ENCODE results near the gene EHD3. TPM values are rescaled to one million over a fixed set of nuclear protein-coding genes. Genes with fewer than 3 reads are reported as not detected.

EHD3 gene
- total RNA-seq, 1 experiment from 2014 or later = not detected

GRCh38 chr2:31266804-31267203, 32.9 kb downstream of the EHD3 start:
- ChIA-PET CTCF (no interaction called here), POLR2A (no interaction called here)
- Histone ChIP-seq H3K9me3 (no peaks in the 10 kb centered on the region), H3K4me1 (no peaks in the 10 kb centered on the region), H3K27me3 (replicated peaks; ENCODE audit: control insufficient read depth, insufficient read depth, low read length) (no peaks in the 10 kb centered on the region), H3K36me3 (ENCODE audit: control insufficient read depth, insufficient read depth, low read length) (no peaks in the 10 kb centered on the region), H3K4me3 (ENCODE audit: low read depth, low read length) (no peak overlapping the region)
- no peaks in the 10 kb centered on the region for H3K36me3 Mint-ChIP-seq (ENCODE audit: insufficient read depth, unreplicated experiment)
- no peak overlapping the region for H3K4me3 Mint-ChIP-seq (ENCODE audit: unreplicated experiment)
- no peak overlapping the region for H3K27ac Mint-ChIP-seq (ENCODE audit: unreplicated experiment)
- no peak for DNase-seq
- TF ChIP-seq, protein P1, sequence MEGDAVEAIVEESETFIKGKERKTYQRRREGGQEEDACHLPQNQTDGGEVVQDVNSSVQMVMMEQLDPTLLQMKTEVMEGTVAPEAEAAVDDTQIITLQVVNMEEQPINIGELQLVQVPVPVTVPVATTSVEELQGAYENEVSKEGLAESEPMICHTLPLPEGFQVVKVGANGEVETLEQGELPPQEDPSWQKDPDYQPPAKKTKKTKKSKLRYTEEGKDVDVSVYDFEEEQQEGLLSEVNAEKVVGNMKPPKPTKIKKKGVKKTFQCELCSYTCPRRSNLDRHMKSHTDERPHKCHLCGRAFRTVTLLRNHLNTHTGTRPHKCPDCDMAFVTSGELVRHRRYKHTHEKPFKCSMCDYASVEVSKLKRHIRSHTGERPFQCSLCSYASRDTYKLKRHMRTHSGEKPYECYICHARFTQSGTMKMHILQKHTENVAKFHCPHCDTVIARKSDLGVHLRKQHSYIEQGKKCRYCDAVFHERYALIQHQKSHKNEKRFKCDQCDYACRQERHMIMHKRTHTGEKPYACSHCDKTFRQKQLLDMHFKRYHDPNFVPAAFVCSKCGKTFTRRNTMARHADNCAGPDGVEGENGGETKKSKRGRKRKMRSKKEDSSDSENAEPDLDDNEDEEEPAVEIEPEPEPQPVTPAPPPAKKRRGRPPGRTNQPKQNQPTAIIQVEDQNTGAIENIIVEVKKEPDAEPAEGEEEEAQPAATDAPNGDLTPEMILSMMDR (IDR thresholded peaks at IDR 0.05; ENCODE audit: insufficient read depth in 1 of 2, low read depth in 1 of 2, low read length in 1 of 2, severe bottlenecking in 1 of 2, unreplicated experiment in 1 of 2) = no peak
- H3K27me3 Mint-ChIP-seq (ENCODE audit: insufficient read depth, unreplicated experiment) = peaks cover 2% of the 10 kb centered on the region
- BruUV-seq (replicated peaks) = no TSS peak
- intact Hi-C loops (cut with micrococcal nuclease; ENCODE audit: unreplicated experiment) = no loop called here
- no peaks in the 10 kb centered on the region for H3K9me3 Mint-ChIP-seq (ENCODE audit: unreplicated experiment)
- no peaks in the 10 kb centered on the region for H3K4me1 Mint-ChIP-seq (ENCODE audit: low read depth, unreplicated experiment)

- intact Hi-C loops (cut with micrococcal nuclease; ENCODE audit: unreplicated experiment) = no loop called here
- Mint-ChIP-seq H3K4me3 (ENCODE audit: unreplicated experiment) (no peak overlapping the region), H3K36me3 (ENCODE audit: insufficient read depth, unreplicated experiment) (no peaks in the 10 kb centered on the region), H3K27ac (ENCODE audit: unreplicated experiment) (no peak overlapping the region), H3K27me3 (ENCODE audit: insufficient read depth, unreplicated experiment) (peaks cover 5% of the 10 kb centered on the region), H3K4me1 (ENCODE audit: low read depth, unreplicated experiment) (no peaks in the 10 kb centered on the region), H3K9me3 (ENCODE audit: unreplicated experiment) (no peaks in the 10 kb centered on the region)
- no peak overlapping the region for H3K4me3 ChIP-seq (ENCODE audit: low read depth, low read length)
- no peaks in the 10 kb centered on the region for H3K9me3 ChIP-seq
- H3K4me1 ChIP-seq = no peaks in the 10 kb centered on the region
- no peak for DNase-seq
- H3K36me3 ChIP-seq (ENCODE audit: control insufficient read depth, insufficient read depth, low read length) = no peaks in the 10 kb centered on the region
- ChIA-PET POLR2A (no interaction called here), CTCF (interaction anchor here (0.6 kb wide), 1 partner anchor 998 kb away, joined by 3 read pairs; no protein-coding TSS in a partner anchor)
- BruUV-seq (replicated peaks) = no TSS peak
- TF ChIP-seq, protein P1 (IDR thresholded peaks at IDR 0.05; ENCODE audit: insufficient read depth in 1 of 2, low read depth in 1 of 2, low read length in 1 of 2, severe bottlenecking in 1 of 2, unreplicated experiment in 1 of 2) = no peak
- no peaks in the 10 kb centered on the region for H3K27me3 ChIP-seq (replicated peaks; ENCODE audit: control insufficient read depth, insufficient read depth, low read length)
Measured at GRCh38 chr2:31267437-31268120, 33.6 kb downstream of the EHD3 start.

DNA sequence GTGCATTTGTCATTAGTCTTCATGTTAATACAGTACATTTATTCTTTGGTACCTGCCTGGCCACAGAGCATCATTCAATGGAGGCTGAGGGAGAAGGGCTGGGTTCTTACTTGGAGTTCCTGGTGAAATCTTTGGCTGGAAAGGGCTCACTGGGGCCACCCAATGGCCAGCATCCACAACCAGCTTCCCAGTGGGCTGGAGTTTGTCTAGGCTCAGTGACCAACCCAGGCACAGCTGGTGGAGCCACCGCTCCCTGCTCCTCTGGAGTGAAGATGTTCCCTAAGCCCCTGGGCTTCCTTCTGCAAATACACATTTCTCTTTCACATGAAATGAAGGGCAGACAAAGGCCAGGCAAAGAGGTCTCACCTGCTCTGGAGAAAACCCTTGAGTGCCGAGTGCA, 34.4 kb downstream of the EHD3 start:
- H3K4me1 Mint-ChIP-seq (ENCODE audit: low read depth, unreplicated experiment) = no peaks in the 10 kb centered on the region

More for the DNA sequence above, 34.4 kb downstream of the EHD3 start:
- no peak for DNase-seq
- H3K27me3 Mint-ChIP-seq (ENCODE audit: insufficient read depth, unreplicated experiment) = peaks cover 5% of the 10 kb centered on the region
- POLR2A ChIA-PET = no interaction called here
- Histone ChIP-seq H3K4me1 (no peaks in the 10 kb centered on the region), H3K27me3 (replicated peaks; ENCODE audit: control insufficient read depth, insufficient read depth, low read length) (no peaks in the 10 kb centered on the region), H3K4me3 (ENCODE audit: low read depth, low read length) (no peak overlapping the region), H3K9me3 (no peaks in the 10 kb centered on the region), H3K36me3 (ENCODE audit: control insufficient read depth, insufficient read depth, low read length) (no peaks in the 10 kb centered on the region)
- no peak overlapping the region for H3K27ac Mint-ChIP-seq (ENCODE audit: unreplicated experiment)
- BruUV-seq (replicated peaks) = no TSS peak
- no peak overlapping the region for H3K4me3 Mint-ChIP-seq (ENCODE audit: unreplicated experiment)
- TF ChIP-seq, protein P1 (IDR thresholded peaks at IDR 0.05; ENCODE audit: insufficient read depth in 1 of 2, low read depth in 1 of 2, low read length in 1 of 2, severe bottlenecking in 1 of 2, unreplicated experiment in 1 of 2) = no peak
- CTCF ChIA-PET = interaction anchor here (0.6 kb wide), 1 partner anchor 998 kb away, joined by 3 read pairs; no protein-coding TSS in a partner anchor
- H3K36me3 Mint-ChIP-seq (ENCODE audit: insufficient read depth, unreplicated experiment) = no peaks in the 10 kb centered on the region
- intact Hi-C loops (cut with micrococcal nuclease; ENCODE audit: unreplicated experiment) = no loop called here
- no peaks in the 10 kb centered on the region for H3K9me3 Mint-ChIP-seq (ENCODE audit: unreplicated experiment)

All from Caco-2 (cell line).